ENCODE data around the gene TRIM66.

GRCh38 chr11:8729067-8729466 is 46.6 kb upstream of the TRIM66 start:
- TF ChIP-seq FIP1L1 (IDR thresholded peaks at IDR 0.05; ENCODE audit: low read depth, low read length, poor library complexity, severe bottlenecking): no peak
- no peak for TF ChIP-seq POLR2AphosphoS5 (IDR thresholded peaks at IDR 0.05; ENCODE audit: control insufficient read depth, insufficient read depth, low read depth, low read length)
- TF ChIP-seq BRCA1 (IDR thresholded peaks at IDR 0.05): no peak
- no peak for TF ChIP-seq BRCA1 (CRISPR knock-in tag; IDR thresholded peaks at IDR 0.05)
- TF ChIP-seq CTCF (IDR thresholded peaks at IDR 0.05 in 2 of 3, conservative IDR thresholded peaks at IDR 0.05 in 1 of 3; ENCODE audit: insufficient read depth in 2 of 3, low read depth in 1 of 3, low read length in 3 of 3): no peak

Measured in K562 (cell line).